ENCODE data around the gene GPR87. TPM values are rescaled to one million over a fixed set of nuclear protein-coding genes. Genes with fewer than 3 reads are reported as not detected.

Gene GPR87
- total RNA-seq, 4 donors from 2014 or later = not detected

DNA sequence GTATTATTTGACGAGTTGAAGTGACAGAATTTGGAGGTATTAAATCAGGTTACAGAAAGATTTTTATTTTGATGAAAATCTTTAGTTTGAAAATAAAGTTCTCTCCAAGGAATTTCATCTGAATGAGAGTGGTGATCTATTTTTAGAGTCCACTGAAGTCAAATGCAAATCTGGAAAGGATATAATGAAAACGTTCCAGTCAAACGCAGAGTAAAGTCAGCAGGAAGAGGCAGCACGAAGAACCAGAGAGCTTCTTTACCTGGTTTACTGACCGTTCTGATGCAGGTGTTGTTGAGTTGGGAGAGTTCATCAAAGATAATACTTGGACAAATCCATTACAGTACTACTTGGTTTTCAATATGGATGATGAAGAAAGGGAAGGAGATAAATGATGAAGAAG is 47.0 kb downstream of the GPR87 start:
- intact Hi-C loops (cut with DNase I; ENCODE audit: low total_unique reads) = no loop called here
- DNase-seq = no peak
- Histone ChIP-seq H3K36me3 (no peaks in the 10 kb centered on the region), H3K27me3 (no peaks in the 10 kb centered on the region), H3K4me1 (peaks cover 0 to 39% (median 6%) of the 10 kb centered on the region in 4 donors), H3K9me3 (no peaks in the 10 kb centered on the region), H3K27ac (peak overlapping the region in 3 of 4 donors; percentile 75 to 82 (median 77)), H3K4me3 (no peak overlapping the region)
- 62 to 73% methylated on average over 5 of the region's 5 CpGs for WGBS, 2 donors (ENCODE audit: low coverage in 1 of 2)
- TF ChIP-seq, protein P1, sequence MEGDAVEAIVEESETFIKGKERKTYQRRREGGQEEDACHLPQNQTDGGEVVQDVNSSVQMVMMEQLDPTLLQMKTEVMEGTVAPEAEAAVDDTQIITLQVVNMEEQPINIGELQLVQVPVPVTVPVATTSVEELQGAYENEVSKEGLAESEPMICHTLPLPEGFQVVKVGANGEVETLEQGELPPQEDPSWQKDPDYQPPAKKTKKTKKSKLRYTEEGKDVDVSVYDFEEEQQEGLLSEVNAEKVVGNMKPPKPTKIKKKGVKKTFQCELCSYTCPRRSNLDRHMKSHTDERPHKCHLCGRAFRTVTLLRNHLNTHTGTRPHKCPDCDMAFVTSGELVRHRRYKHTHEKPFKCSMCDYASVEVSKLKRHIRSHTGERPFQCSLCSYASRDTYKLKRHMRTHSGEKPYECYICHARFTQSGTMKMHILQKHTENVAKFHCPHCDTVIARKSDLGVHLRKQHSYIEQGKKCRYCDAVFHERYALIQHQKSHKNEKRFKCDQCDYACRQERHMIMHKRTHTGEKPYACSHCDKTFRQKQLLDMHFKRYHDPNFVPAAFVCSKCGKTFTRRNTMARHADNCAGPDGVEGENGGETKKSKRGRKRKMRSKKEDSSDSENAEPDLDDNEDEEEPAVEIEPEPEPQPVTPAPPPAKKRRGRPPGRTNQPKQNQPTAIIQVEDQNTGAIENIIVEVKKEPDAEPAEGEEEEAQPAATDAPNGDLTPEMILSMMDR (IDR thresholded peaks at IDR 0.05) = no peak
- TF ChIP-seq EP300 (IDR thresholded peaks at IDR 0.05; ENCODE audit: low read depth) (no peak), POLR2AphosphoS5 (IDR thresholded peaks at IDR 0.05) (no peak), POLR2A (IDR thresholded peaks at IDR 0.05) (no peak)
- in situ Hi-C loops (cut with MboI; ENCODE audit: low pct_ligation_motif_present in 1 of 4, low pct_unique_long_range_greater_than_20kb in 1 of 4, low sequenced_read_pairs in 3 of 4) = no loop called here

DNA sequence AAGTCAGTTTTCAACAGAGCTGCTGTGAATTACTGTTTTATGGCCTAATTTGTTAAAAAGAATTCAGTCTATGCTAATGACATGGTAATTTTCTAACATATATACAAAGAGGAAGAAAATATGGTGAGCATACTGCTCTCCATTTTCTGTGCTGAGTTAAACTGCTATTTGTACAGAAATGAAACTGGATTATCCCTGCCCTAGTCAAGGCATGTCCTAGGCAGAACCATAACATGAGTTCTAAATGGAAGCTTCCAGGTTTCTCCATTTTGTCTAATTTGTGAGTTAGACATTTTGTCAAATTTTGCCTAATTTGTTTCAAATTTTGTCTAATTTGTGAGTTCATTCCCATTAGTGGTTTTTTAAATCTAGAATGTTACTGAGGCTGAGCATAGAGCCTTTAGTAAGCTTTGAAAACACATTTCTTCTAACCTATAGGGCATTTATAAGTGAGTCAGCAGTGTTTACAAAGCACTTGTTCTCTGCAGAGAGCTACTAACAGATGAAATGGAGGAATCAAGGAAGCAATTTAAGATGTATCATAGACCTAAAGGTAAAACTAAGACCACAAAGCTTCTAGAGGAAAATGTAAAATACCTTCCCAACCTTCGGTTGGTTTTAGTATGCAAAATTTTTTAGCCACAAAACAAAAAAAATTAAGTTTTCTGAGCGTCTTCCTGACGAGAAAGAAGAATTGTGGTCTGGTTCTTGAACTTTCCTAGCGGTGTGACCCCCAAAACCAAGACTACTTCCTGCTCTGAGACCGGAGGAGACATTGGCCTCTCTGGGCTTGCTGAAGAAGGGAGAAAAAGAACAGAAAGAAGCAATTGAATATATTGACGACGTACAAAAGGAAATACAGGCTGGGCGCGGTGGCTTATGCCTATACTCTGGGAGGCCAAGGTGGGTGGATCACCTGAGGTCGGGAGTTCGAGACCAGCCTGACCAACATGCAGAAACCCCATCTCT is 48.1 kb downstream of the GPR87 start:
- Histone ChIP-seq H3K27ac (peak overlapping the region; percentile 58 to 82 (median 76)), H3K27me3 (no peaks in the 10 kb centered on the region), H3K4me1 (peaks cover 0 to 41% (median 6%) of the 10 kb centered on the region in 4 donors), H3K36me3 (no peaks in the 10 kb centered on the region), H3K4me3 (no peak overlapping the region), H3K9me3 (no peaks in the 10 kb centered on the region)
- intact Hi-C loops (cut with DNase I; ENCODE audit: low total_unique reads) (no loop called here), in situ Hi-C loops (cut with MboI; ENCODE audit: low pct_ligation_motif_present in 1 of 4, low pct_unique_long_range_greater_than_20kb in 1 of 4, low sequenced_read_pairs in 3 of 4) (no loop called here)
- 69 to 82% methylated on average over 4 to 11 of the region's 11 CpGs for WGBS, 2 donors (ENCODE audit: low coverage in 1 of 2)
- peak; percentile 23 for DNase-seq
- no peak for TF ChIP-seq EP300 (IDR thresholded peaks at IDR 0.05; ENCODE audit: low read depth)
- TF ChIP-seq, protein P1 (IDR thresholded peaks at IDR 0.05) = no peak
- no peak for TF ChIP-seq POLR2AphosphoS5 (IDR thresholded peaks at IDR 0.05)
- TF ChIP-seq POLR2A (IDR thresholded peaks at IDR 0.05) = no peak

DNA sequence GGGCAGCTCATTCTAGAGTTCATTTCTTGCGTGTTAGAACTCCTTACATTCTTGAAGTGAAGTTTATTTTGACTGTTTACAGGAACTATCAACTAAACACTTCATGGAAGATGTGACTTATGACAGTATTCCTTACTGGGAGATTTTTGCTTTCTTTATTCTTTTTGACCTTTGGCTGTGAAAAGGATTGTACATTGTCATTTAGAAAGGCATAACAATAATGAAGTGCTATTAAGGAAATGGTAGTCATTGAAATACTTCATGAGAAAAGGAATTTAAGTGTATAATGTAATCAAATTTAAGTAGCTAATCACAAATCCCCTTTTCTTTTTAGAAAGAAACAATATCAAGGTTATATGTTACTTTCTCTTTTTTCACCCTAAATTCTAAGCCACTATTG is 49.6 kb downstream of the GPR87 start:
- intact Hi-C loops (cut with DNase I; ENCODE audit: low total_unique reads) = no loop called here
- Histone ChIP-seq H3K27me3 (no peaks in the 10 kb centered on the region), H3K4me1 (peaks cover 0 to 41% (median 6%) of the 10 kb centered on the region in 4 donors), H3K9me3 (no peaks in the 10 kb centered on the region), H3K4me3 (no peak overlapping the region), H3K27ac (peak overlapping the region; percentile 58 to 82 (median 76)), H3K36me3 (no peaks in the 10 kb centered on the region)
- WGBS, 2 donors (ENCODE audit: low coverage in 1 of 2) = 79% methylated on average over 1 of the region's 1 CpG; no CpG with 5 or more reads in 1 of the 2 donors
- TF ChIP-seq EP300 (IDR thresholded peaks at IDR 0.05; ENCODE audit: low read depth) (no peak), POLR2A (IDR thresholded peaks at IDR 0.05) (no peak), POLR2AphosphoS5 (IDR thresholded peaks at IDR 0.05) (no peak)
- TF ChIP-seq, protein P1 (IDR thresholded peaks at IDR 0.05) = no peak
- in situ Hi-C loops (cut with MboI; ENCODE audit: low pct_ligation_motif_present in 1 of 4, low pct_unique_long_range_greater_than_20kb in 1 of 4, low sequenced_read_pairs in 3 of 4) = no loop called here
- DNase-seq = no peak

DNA sequence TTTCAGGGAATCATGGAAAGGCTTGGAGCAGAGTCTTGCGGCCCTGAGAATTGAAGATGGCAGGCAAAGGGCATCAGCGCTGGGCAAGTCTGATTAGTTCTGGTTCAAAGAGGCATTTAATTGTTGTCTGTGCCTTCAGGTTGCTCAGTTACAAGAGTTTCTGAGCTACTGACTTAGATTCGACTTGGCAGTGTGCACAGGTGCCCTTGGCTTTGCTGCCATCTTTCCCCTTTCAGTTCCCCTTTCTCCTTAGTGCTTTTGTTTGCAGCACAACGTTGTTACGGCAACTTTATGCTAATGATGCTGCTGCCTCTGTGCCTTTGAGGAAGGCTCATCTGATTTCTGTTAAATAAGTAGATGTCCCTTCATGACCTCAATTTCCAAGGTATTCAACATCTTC is 50.8 kb downstream of the GPR87 start:
- H3K4me1 ChIP-seq = peaks cover 0 to 38% (median 6%) of the 10 kb centered on the region in 4 donors
- no peaks in the 10 kb centered on the region for H3K27me3 ChIP-seq
- DNase-seq = peak; percentile 53
- in situ Hi-C loops (cut with MboI; ENCODE audit: low pct_ligation_motif_present in 1 of 4, low pct_unique_long_range_greater_than_20kb in 1 of 4, low sequenced_read_pairs in 3 of 4) = no loop called here
- no peaks in the 10 kb centered on the region for H3K9me3 ChIP-seq
- H3K4me3 ChIP-seq = no peak overlapping the region
- H3K36me3 ChIP-seq = no peaks in the 10 kb centered on the region
- intact Hi-C loops (cut with DNase I; ENCODE audit: low total_unique reads) = no loop called here
- TF ChIP-seq EP300 (IDR thresholded peaks at IDR 0.05; ENCODE audit: low read depth) = no peak
- TF ChIP-seq, protein P1 (IDR thresholded peaks at IDR 0.05) = no peak
- no peak for TF ChIP-seq POLR2AphosphoS5 (IDR thresholded peaks at IDR 0.05)
- TF ChIP-seq POLR2A (IDR thresholded peaks at IDR 0.05) = no peak
- peak overlapping the region; percentile 58 to 82 (median 76) for H3K27ac ChIP-seq
- WGBS, 2 donors (ENCODE audit: low coverage in 1 of 2) = 65 to 77% methylated on average over 4 to 5 of the region's 5 CpGs
